Adrenal gland (tissue), 5 donors: Measurements from ENCODE around the gene AFMID.
A peak's percentile ranks its signal among the peaks of the same experiment; 100 is the strongest.

Experiments used
- CTCF ChIP-seq, 6 experiments: fragments of 450-650 bp in 4 of 6; fragments of 200-600 bp in 2 of 6; sonication (generic) in 1 of 6; IDR thresholded peaks; 1 replicate in 5 of 6; 2 replicates in 1 of 6; pipeline versions ENCODE4 v1.5.1 to v1.8.0; 2016 to 2021; ENCODE audit warnings: antibody characterized with exemption in 6 of 6, mild to moderate bottlenecking in 2 of 6, moderate library complexity in 1 of 6
- POLR2A ChIP-seq, 2 donors: fragments of 450-650 bp; IDR thresholded peaks; one replicate each; pipeline ENCODE4 v1.6.1; 2017; ENCODE audit warnings: antibody characterized with exemption in 2 of 2, mild to moderate bottlenecking in 2 of 2, moderate library complexity in 1 of 2
- donor health status: DM: no; HTN: no; CAD: no.

GRCh38 chr17:78250891-78251772 is 64.0 kb downstream of the AFMID start:
- TF ChIP-seq POLR2A (IDR thresholded peaks at IDR 0.05) (no peak), CTCF (IDR thresholded peaks at IDR 0.05) (peak; percentile 95 to 100 (median 98))
